Activated T-cell treated with anti-CD3 and anti-CD28 coated beads, Interleukin-2, amount 50 U/mL, for 4 hours (primary cell): ENCODE measurements around the gene ATN1. TPM values are rescaled to one million over a fixed set of nuclear protein-coding genes. Genes with fewer than 3 reads are reported as not detected.

Experiments
- ATAC-seq, 2 donors: fragments of 200-7000 bp; cut with Tn5 transposase; one replicate each; pipeline ENCODE4 v1.10.0; 2021
- DNase-seq: peaks from one replicate; pipeline ENCODE4 v3.0.0-alpha.2; 2020
- H3K27me3 Mint-ChIP-seq: one replicate; pipeline ENCODE4 v1.8.0; 2021; ENCODE audit warnings: low read depth, mixed read lengths
- H3K36me3 Mint-ChIP-seq: one replicate; pipeline ENCODE4 v1.8.0; 2022; ENCODE audit warnings: mixed read lengths; ENCODE audit not compliant: insufficient read depth
- H3K4me1 Mint-ChIP-seq: one replicate; pipeline ENCODE4 v1.8.0; 2021; ENCODE audit warnings: low read depth, mixed read lengths
- H3K4me3 Mint-ChIP-seq: one replicate; pipeline ENCODE4 v1.8.0; 2021; ENCODE audit warnings: mild to moderate bottlenecking, moderate library complexity, mixed read lengths
- H3K9me3 Mint-ChIP-seq: one replicate; pipeline ENCODE4 v1.8.0; 2021; ENCODE audit warnings: mixed read lengths
- total RNA-seq, 3 donors: library from RNA; stranded (reverse); gene quantifications; one replicate each; pipeline ENCODE4 v1.2.1, GENCODE V29; 2021

Gene ATN1
- total RNA-seq, 3 donors from 2014 or later, result 65.8 to 73.9 (median 70.7) TPM

DNA sequence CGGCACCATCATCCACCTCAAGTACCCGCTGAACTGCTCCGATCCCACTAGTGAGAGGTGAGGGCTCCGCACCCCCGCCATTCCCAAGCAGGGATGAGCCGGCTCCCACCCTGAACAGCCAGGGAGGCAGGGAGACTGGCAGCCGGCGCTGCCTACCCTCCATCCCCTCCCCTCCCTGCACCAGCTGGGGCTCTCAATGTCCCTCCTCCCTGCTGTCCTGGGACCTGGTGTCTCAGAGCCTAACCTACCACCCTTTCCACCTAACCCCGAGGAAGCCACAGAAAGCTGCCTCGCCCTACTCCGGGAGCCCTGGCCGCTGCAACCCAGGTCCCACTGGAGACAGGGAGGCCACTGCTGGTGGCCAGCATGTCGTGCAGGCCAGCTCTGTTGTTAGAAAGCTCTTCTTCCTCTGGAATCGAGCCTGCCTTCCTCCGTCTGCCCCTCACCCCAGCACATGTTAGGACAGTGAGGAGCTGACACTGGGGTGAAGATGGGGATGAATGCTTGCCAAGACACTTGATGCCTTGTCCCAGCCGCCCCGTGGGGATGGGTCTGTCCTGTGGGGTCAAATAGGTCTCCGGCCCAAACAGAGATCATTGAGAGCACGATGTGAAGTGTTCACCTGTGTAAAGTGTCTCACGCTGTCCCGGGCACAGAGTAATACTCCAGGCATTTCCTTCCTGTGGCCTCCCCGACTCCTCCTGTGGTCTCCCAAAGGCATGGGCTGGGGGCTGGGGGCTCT lies 24.5 kb downstream of the ATN1 start:
- Mint-ChIP-seq H3K27me3 (no peaks in the 10 kb centered on the region), H3K36me3 (peaks cover 40% of the 10 kb centered on the region), H3K4me1 (peaks cover 71% of the 10 kb centered on the region), H3K4me3 (peak overlapping the region; percentile 95), H3K9me3 (no peaks in the 10 kb centered on the region)
- no peak for ATAC-seq
- DNase-seq, result peak; percentile 21

DNA sequence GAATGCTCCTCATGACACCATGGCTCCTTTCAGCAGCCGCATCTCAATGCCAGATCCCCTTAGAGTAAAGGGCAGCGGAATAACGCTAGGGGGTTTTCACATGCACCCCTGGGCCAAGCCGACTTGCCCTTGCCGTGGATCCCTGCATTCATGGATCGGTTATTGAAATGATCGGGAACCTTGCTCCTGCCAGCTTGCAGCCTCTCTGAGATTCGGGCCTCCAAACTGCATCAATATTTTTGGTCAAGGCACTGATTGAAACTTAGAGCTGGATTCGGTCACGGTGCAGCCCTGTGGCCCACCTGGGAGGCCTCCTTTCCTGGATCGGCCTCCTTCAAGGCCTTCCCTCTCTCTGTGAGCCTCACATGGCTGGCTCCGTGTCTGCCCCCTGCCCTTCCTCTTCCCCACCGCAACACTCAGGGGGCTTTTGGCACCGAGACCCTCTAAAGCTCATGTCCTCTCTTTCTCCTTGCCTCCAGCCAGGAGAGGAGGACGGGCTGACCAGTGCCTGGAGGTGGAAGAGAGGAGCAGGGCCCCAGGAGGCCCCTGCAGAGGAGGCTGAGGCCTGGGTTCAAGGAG lies 25.2 kb downstream of the ATN1 start:
- Mint-ChIP-seq H3K4me3 (peak overlapping the region; percentile 95), H3K4me1 (peaks cover 70% of the 10 kb centered on the region), H3K36me3 (peaks cover 40% of the 10 kb centered on the region), H3K9me3 (no peaks in the 10 kb centered on the region), H3K27me3 (no peaks in the 10 kb centered on the region)
- ATAC-seq (no peak), DNase-seq (peak; percentile 17)

DNA sequence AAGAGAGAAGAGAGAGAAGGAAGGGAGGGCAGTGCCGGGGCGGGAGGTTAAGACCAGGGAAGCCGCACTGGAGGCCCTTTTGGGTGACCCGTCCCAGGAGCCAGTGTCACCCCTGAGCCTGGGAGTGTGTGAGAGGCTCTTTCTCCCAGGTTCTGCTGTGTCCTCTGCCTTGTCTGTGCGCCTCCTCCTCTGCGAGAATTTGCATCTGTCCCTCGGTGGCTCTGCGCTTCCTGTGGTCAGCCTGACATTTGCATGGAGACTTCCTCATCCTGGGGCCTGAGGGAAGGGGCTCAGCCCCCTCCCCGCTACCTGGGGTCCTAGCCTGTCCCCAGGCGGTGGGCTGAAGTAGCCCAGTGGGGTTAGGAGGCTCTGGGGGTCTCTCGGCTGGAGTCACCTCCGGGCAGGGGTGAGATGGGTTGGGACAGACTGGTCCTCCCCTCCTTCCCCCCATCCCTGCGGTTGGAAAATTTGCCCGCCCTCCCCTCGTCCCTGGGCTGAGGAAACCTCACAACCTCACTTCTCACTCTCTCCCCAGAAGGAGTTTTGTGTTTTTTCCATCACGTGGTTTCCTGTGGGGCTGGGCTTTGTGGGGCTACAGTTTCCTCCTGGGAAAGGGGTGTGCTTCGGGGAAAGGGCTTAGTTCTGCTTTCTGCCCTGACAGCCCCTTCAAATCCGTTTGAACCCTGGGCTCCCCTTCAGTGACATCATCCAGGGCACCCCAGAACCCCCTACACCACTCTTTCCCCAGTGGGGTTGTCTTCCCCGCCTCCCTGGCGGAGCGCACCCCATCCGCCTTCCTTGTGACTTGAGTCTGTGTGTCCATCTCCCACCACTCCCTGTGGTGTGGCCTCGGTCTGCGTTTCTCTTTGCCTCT lies 25.9 kb downstream of the ATN1 start:
- peak overlapping the region; percentile 95 for H3K4me3 Mint-ChIP-seq
- peaks cover 46% of the 10 kb centered on the region for H3K36me3 Mint-ChIP-seq
- H3K4me1 Mint-ChIP-seq, result peaks cover 70% of the 10 kb centered on the region
- peak; percentile 34 to 41 for ATAC-seq
- no peaks in the 10 kb centered on the region for H3K27me3 Mint-ChIP-seq
- peak; percentile 77 for DNase-seq
- H3K9me3 Mint-ChIP-seq, result no peaks in the 10 kb centered on the region

DNA sequence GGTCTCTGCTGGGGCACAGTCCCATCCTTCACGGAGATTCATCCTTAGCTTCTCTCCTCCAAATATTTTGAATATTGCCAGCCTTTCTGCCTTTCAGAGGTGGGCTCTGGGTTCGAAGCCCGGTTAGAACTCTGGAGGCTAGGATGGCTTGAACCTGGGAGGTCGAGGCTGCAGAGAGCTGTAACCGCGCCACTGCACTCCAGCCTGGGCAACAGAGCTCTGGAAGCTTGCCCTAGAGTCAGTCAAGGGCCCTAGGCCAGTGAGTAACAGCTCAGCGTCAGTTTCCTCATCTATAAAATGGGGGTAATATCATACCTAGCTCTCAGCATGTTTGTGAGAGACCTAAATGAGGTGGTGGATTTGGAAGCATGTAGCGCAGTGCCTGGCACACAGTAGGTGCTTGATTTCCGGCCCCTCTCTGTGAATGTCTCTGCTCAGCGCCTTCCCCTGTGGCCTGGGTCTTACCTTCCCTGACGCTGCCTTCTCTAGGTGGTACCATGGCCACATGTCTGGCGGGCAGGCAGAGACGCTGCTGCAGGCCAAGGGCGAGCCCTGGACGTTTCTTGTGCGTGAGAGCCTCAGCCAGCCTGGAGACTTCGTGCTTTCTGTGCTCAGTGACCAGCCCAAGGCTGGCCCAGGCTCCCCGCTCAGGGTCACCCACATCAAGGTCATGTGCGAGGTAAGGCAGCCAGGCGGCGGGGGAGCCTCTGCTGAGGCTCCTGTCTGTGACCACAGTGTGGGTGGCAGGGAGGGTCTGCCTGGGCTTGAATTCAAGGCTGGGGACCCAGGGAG lies 26.8 kb downstream of the ATN1 start:
- no peak for ATAC-seq
- H3K4me1 Mint-ChIP-seq, result peaks cover 71% of the 10 kb centered on the region
- DNase-seq, result no peak
- peak overlapping the region; percentile 95 for H3K4me3 Mint-ChIP-seq
- H3K27me3 Mint-ChIP-seq, result no peaks in the 10 kb centered on the region
- peaks cover 54% of the 10 kb centered on the region for H3K36me3 Mint-ChIP-seq
- no peaks in the 10 kb centered on the region for H3K9me3 Mint-ChIP-seq

DNA sequence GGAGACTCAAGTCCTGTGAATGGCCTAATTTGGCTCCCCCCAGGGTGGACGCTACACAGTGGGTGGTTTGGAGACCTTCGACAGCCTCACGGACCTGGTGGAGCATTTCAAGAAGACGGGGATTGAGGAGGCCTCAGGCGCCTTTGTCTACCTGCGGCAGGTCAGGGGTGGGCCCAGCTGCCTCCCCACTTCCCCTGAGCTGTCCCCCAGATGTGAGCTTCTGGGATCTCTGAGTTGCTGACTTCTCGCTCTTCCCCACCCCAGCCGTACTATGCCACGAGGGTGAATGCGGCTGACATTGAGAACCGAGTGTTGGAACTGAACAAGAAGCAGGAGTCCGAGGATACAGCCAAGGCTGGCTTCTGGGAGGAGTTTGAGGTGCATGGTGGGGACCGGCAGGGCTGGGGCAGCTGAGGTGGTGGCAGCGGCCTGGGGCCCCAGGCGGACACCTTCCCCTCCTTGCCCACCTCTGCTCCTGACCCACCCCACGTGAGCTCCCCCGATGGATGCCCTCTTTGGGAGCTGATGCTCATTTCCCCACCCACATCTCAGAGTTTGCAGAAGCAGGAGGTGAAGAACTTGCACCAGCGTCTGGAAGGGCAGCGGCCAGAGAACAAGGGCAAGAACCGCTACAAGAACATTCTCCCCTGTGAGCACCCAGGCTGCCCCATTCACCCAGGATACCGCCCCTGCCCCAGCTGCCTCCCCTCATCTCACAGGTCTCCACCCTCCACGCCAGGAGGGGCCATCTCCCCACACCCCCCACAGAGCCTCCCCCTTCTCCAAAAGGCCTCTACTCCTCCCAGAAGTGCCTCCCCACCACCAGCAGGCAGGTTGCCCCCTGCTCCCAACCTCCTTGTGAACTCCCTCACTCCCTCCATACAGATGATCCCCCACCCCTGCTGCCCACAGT lies 27.6 kb downstream of the ATN1 start:
- ATAC-seq (no peak), DNase-seq (no peak)
- Mint-ChIP-seq H3K4me1 (peaks cover 71% of the 10 kb centered on the region), H3K9me3 (no peaks in the 10 kb centered on the region), H3K4me3 (peak overlapping the region; percentile 95), H3K36me3 (peaks cover 54% of the 10 kb centered on the region), H3K27me3 (no peaks in the 10 kb centered on the region)

DNA sequence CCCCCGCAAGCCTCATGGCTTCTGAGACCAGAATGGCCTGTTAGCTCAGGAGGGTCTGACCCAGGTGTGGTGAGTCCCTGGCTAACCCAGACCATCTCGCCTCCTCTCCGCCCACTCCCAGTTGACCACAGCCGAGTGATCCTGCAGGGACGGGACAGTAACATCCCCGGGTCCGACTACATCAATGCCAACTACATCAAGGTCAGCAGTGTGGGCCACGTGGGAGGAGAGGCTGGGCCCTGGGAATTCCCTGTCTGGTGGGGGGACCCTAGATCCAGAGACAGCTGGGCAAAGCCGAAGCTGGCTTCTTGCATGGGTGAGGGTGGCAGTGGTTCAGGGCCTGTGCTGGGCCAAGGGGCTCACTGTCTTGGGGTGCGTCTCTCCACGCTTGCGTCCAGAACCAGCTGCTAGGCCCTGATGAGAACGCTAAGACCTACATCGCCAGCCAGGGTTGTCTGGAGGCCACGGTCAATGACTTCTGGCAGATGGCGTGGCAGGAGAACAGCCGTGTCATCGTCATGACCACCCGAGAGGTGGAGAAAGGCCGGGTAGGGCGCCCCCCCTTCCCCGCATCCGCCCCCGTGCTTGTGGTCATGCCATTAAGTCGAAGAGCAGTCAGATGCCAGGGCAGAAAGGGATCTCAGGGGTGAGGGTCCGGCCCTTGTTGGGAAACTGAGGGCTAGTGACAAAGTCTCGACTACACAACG lies 28.4 kb downstream of the ATN1 start:
- peaks cover 73% of the 10 kb centered on the region for H3K4me1 Mint-ChIP-seq
- H3K9me3 Mint-ChIP-seq, result no peaks in the 10 kb centered on the region
- DNase-seq (peak; percentile 32), ATAC-seq (no peak)
- peaks cover 57% of the 10 kb centered on the region for H3K36me3 Mint-ChIP-seq
- no peaks in the 10 kb centered on the region for H3K27me3 Mint-ChIP-seq
- peak overlapping the region; percentile 74 for H3K4me3 Mint-ChIP-seq

DNA sequence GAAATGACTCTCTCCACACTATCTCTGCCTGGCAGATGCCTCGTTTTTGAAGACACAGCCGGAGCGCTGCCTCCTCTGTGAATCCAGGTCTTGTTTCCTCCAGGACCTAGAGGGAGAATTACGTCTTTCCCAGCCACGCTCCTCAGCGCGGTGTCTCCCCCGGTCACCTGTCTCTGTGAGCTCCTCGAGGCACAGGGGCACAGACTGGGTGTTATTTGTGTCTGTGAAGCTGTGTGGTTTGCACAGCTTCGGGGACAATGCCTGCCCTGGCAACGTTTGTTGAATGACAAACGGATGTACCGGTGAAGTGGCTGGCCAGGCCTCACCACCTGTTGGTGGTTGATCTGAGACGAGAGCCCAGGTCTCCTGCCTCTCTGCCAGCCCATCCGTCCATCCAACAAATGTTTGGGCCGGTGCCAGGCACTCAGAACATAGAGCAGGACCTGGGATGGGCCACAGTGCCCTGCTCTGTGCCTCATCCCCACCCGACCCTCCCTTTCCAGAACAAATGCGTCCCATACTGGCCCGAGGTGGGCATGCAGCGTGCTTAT lies 29.5 kb downstream of the ATN1 start:
- peak; percentile 20 for DNase-seq

DNA sequence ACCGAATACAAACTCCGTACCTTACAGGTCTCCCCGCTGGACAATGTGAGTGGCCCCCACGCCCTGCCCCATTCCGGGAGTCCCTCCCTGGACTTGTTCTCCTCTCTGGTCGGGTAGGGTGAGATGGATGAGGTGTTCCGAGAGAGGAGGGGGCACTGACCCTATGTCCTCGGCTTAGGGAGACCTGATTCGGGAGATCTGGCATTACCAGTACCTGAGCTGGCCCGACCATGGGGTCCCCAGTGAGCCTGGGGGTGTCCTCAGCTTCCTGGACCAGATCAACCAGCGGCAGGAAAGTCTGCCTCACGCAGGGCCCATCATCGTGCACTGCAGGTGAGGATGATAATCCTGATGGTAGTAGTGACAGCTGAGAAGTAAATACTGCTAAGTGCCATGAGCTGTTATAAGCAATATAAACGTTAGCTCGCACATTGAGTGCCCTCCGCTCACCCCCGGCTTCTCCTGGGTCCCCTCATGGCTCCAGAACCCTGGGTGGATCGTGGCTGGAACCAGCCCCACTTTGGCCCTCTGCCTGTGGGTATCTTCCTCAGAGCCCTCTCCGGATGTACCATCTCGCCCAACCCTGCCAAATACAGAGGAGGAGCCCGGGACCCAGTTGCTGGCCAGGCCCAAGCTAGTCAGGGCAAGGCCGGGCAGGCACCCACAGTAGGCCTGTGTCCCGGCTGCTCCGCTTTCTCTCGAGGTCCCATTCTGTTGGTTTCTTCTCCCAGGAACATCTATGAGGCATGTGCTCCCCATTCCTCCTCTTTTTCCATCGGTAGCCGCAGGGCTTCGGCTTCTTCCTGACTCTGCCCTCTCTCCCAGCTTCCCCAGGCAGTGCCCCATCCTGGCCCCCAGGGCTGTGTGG lies 30.2 kb downstream of the ATN1 start:
- Mint-ChIP-seq H3K36me3 (peaks cover 48% of the 10 kb centered on the region), H3K27me3 (no peaks in the 10 kb centered on the region), H3K9me3 (no peaks in the 10 kb centered on the region), H3K4me1 (peaks cover 86% of the 10 kb centered on the region), H3K4me3 (peak overlapping the region; percentile 91)
- DNase-seq (peak; percentile 18), ATAC-seq (no peak)

More for the DNA sequence above, 29.5 kb downstream of the ATN1 start:
- Mint-ChIP-seq H3K36me3 (peaks cover 54% of the 10 kb centered on the region), H3K4me1 (peaks cover 83% of the 10 kb centered on the region), H3K4me3 (peak overlapping the region; percentile 91), H3K9me3 (no peaks in the 10 kb centered on the region), H3K27me3 (no peaks in the 10 kb centered on the region)
- no peak for ATAC-seq

DNA sequence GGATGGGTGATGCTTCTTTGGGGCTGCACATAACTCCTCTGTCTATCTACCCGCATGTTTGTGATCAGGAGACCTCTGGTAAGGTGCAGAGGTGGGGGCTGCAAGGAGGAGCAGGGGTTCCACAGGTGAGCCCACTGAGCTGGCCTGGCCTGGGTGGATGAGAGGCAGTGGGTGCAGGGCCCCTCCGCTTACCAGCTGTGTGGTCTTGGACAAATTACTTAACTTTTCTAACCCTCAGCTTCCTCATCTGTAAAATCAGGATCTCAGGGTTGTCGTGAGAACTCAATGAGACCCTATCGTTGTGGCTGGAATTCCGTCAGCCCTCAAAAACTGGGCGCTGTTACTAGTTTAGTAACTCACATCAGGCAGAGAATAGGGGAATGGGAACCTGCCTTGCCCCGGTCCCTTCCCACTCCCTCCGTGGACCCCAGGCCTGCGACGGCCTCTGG lies 30.9 kb downstream of the ATN1 start:
- ATAC-seq, result no peak
- no peak for DNase-seq
- peak overlapping the region; percentile 91 for H3K4me3 Mint-ChIP-seq

DNA sequence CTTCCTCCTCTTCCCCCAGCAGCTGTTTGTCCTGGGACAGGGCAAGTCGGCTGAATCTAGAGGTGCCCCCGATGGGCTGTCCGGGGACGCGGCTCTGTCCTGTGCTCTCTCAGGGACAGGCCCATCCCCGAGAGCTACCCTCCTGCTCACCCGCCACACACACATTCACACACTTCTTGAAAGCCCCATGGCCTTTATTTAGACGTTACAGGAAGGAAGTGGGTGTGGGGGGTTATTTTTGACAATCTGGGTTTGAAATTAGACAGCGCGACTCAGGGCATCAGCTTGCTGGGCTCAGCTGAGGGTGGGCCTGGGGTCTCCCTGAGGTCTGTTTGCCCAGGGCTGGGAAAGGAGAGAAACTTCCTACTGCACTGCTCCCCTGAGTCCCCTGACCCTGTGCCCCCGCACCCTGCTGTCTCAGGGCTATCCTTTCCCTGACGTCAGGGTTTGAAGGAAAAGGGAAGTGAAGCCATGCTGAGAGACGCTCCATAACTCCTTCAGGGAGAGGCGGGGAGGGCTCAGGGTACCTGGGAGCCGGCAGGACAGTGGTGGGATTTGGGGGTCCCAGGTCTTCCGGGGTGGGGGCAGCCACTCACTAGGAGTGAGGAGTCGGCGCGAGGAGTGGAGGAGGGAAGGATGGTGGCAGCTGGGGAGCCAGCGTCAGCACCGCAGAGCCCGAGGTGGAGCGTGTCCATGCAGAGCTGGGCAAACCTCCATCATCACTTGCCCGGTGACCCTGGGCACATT lies 31.5 kb downstream of the ATN1 start:
- Mint-ChIP-seq H3K4me3 (peak overlapping the region; percentile 91), H3K9me3 (no peaks in the 10 kb centered on the region), H3K36me3 (peaks cover 41% of the 10 kb centered on the region), H3K27me3 (no peaks in the 10 kb centered on the region), H3K4me1 (peaks cover 86% of the 10 kb centered on the region)
- DNase-seq (peak; percentile 68), ATAC-seq (peak; percentile 44 to 47)

More for the DNA sequence above, 30.9 kb downstream of the ATN1 start:
- H3K27me3 Mint-ChIP-seq, result no peaks in the 10 kb centered on the region
- peaks cover 86% of the 10 kb centered on the region for H3K4me1 Mint-ChIP-seq
- no peaks in the 10 kb centered on the region for H3K9me3 Mint-ChIP-seq
- H3K36me3 Mint-ChIP-seq, result peaks cover 43% of the 10 kb centered on the region
